H9 (cell line): ENCODE measurements around the gene GPC6. TPM values are rescaled to one million over a fixed set of nuclear protein-coding genes. Genes with fewer than 3 reads are reported as not detected.

ENCODE experiments used
- DNase-seq: peaks from one replicate; pipeline ENCODE4 v3.0.0-alpha.2; 2017
- H2AFZ ChIP-seq: one replicate; pipeline ENCODE4 v1.6.1; 2013; ENCODE audit warnings: mild to moderate bottlenecking, low read length, control low read depth, moderate library complexity
- H2AK5ac ChIP-seq: 2 replicates; pipeline ENCODE4 v1.6.1; 2013; ENCODE audit warnings: low read length, control low read depth, mixed read lengths; ENCODE audit not compliant: insufficient read length
- H2BK120ac ChIP-seq: one replicate; pipeline ENCODE4 v1.6.1; 2013; ENCODE audit warnings: low read depth, mild to moderate bottlenecking, low read length, control low read depth, inconsistent platforms; ENCODE audit not compliant: poor library complexity, severe bottlenecking
- H2BK12ac ChIP-seq: 2 replicates; pipeline ENCODE4 v1.6.1; 2013; ENCODE audit warnings: low read length, control low read depth, mixed read lengths, low read depth; ENCODE audit not compliant: insufficient read length
- H2BK15ac ChIP-seq: 2 replicates; pipeline ENCODE4 v1.6.1; 2013; ENCODE audit warnings: low read depth, low read length, control low read depth
- H2BK20ac ChIP-seq: one replicate; pipeline ENCODE4 v1.6.1; 2013; ENCODE audit warnings: low read depth, mild to moderate bottlenecking, low read length, control low read depth, inconsistent platforms; ENCODE audit not compliant: poor library complexity, severe bottlenecking
- H2BK5ac ChIP-seq: 2 replicates; pipeline ENCODE4 v1.6.1; 2013; ENCODE audit warnings: low read length, control low read depth, mixed read lengths; ENCODE audit not compliant: insufficient read length
- H3K14ac ChIP-seq: 2 replicates; pipeline ENCODE4 v1.6.1; 2013; ENCODE audit warnings: low read length, control low read depth; ENCODE audit not compliant: insufficient read depth
- H3K18ac ChIP-seq: 2 replicates; pipeline ENCODE4 v1.6.1; 2013; ENCODE audit warnings: low read depth, mild to moderate bottlenecking, mixed read lengths, low read length, control low read depth; ENCODE audit not compliant: insufficient read length
- H3K23ac ChIP-seq: 2 replicates; pipeline ENCODE4 v1.6.1; 2013; ENCODE audit warnings: low read length, control low read depth, mixed read lengths, low read depth; ENCODE audit not compliant: insufficient read length
- H3K23me2 ChIP-seq: 2 replicates; pipeline ENCODE4 v1.6.1; 2013; ENCODE audit warnings: low read depth, mild to moderate bottlenecking, mixed read lengths, low read length, control low read depth; ENCODE audit not compliant: insufficient read length, poor library complexity, severe bottlenecking
- H3K27ac ChIP-seq: 2 replicates; pipeline ENCODE4 v1.5.1; 2013; ENCODE audit warnings: low read length, control low read depth, mixed read lengths, low read depth; ENCODE audit not compliant: insufficient read length
- H3K27me3 ChIP-seq: 2 replicates; pipeline ENCODE4 v1.6.1; 2013; ENCODE audit warnings: low read length, control low read depth, inconsistent platforms; ENCODE audit not compliant: insufficient read depth
- H3K4ac ChIP-seq: 2 replicates; pipeline ENCODE4 v1.6.1; 2013; ENCODE audit warnings: low read depth, mild to moderate bottlenecking, control low read depth, inconsistent platforms, low read length, moderate library complexity
- H3K4me1 ChIP-seq: 2 replicates; pipeline ENCODE4 v1.6.1; 2013; ENCODE audit warnings: low read length, control low read depth, inconsistent platforms; ENCODE audit not compliant: insufficient read depth
- H3K4me2 ChIP-seq: 2 replicates; pipeline ENCODE4 v1.6.1; 2013; ENCODE audit warnings: low read length, control low read depth, mixed read lengths; ENCODE audit not compliant: insufficient read length, insufficient read depth
- H3K56ac ChIP-seq: 2 replicates; pipeline ENCODE4 v1.6.1; 2013; ENCODE audit warnings: low read depth, mild to moderate bottlenecking, mixed read lengths, low read length, control low read depth; ENCODE audit not compliant: insufficient read length
- H3K79me1 ChIP-seq: 2 replicates; pipeline ENCODE4 v1.6.1; 2013; ENCODE audit warnings: low read depth, mild to moderate bottlenecking, moderate library complexity, low read length, control low read depth, inconsistent platforms; ENCODE audit not compliant: insufficient read depth, poor library complexity, severe bottlenecking
- H3K79me2 ChIP-seq: 2 replicates; pipeline ENCODE4 v1.6.1; 2013; ENCODE audit warnings: low read length, control low read depth, inconsistent platforms; ENCODE audit not compliant: insufficient read depth
- H3K9ac ChIP-seq: 2 replicates; pipeline ENCODE4 v1.6.1; 2013; ENCODE audit warnings: low read length, control low read depth, mixed read lengths; ENCODE audit not compliant: insufficient read length; ENCODE audit errors: extremely low read depth
- H3K9me3 ChIP-seq: one replicate; pipeline ENCODE4 v1.6.1; 2013; ENCODE audit warnings: low read depth, low read length, inconsistent platforms; ENCODE audit not compliant: control insufficient read depth
- H3T11ph ChIP-seq: one replicate; pipeline ENCODE4 v1.6.1; 2013; ENCODE audit warnings: mild to moderate bottlenecking, low read length, control low read depth, inconsistent platforms
- H4K20me1 ChIP-seq: one replicate; pipeline ENCODE4 v1.6.1; 2013; ENCODE audit not compliant: control insufficient read depth, insufficient read length, insufficient read depth
- H4K5ac ChIP-seq: 2 replicates; pipeline ENCODE4 v1.6.1; 2013; ENCODE audit warnings: low read depth, mild to moderate bottlenecking, mixed read lengths, low read length, control low read depth; ENCODE audit not compliant: insufficient read length
- H4K8ac ChIP-seq: replicated peaks from 2 replicates; pipeline ENCODE4 v1.6.1; 2013; ENCODE audit warnings: low read length, control low read depth, mixed read lengths, low read depth; ENCODE audit not compliant: insufficient read length
- H4K91ac ChIP-seq: 2 replicates; pipeline ENCODE4 v1.6.1; 2013; ENCODE audit warnings: low read depth, mild to moderate bottlenecking, moderate library complexity, mixed read lengths, low read length, control low read depth; ENCODE audit not compliant: insufficient read length
- H3K27ac Mint-ChIP-seq, 3 experiments: 2 replicates in 2 of 3; 3 replicates in 1 of 3; pipeline ENCODE4 v1.8.0; 2020 to 2021; ENCODE audit warnings: mixed read lengths in 3 of 3, mild to moderate bottlenecking in 1 of 3, moderate library complexity in 1 of 3
- H3K27me3 Mint-ChIP-seq: 2 replicates; pipeline ENCODE4 v1.8.0; 2021; ENCODE audit warnings: low read depth, mild to moderate bottlenecking, moderate library complexity, mixed read lengths
- H3K36me3 Mint-ChIP-seq, 3 experiments: 2 replicates in 2 of 3; 3 replicates in 1 of 3; pipeline ENCODE4 v1.8.0; 2020 to 2021; ENCODE audit warnings: low read depth in 3 of 3, mixed read lengths in 3 of 3; ENCODE audit not compliant: insufficient read depth in 1 of 3
- H3K4me1 Mint-ChIP-seq, 2 experiments: 2 replicates each; pipeline ENCODE4 v1.8.0; 2020; ENCODE audit warnings: mixed read lengths in 2 of 2
- H3K4me3 Mint-ChIP-seq, 2 experiments: 2 replicates in 1 of 2; 3 replicates in 1 of 2; pipeline ENCODE4 v1.8.0; 2020 to 2021; ENCODE audit warnings: mild to moderate bottlenecking in 2 of 2, mixed read lengths in 2 of 2, moderate library complexity in 1 of 2
- H3K9me3 Mint-ChIP-seq, 2 experiments: 2 replicates in 1 of 2; 3 replicates in 1 of 2; pipeline ENCODE4 v1.8.0; 2020; ENCODE audit warnings: mild to moderate bottlenecking in 2 of 2, mixed read lengths in 2 of 2, moderate library complexity in 1 of 2
- CTCF ChIP-seq: fragments of 200-600 bp; sonication (generic); conservative IDR thresholded peaks from 3 replicates; pipeline ENCODE4 v1.8.0; 2021; ENCODE audit warnings: antibody characterized with exemption, mild to moderate bottlenecking
- WGBS: extraction: QIAGEN DNeasy Blood & Tissue Kit; methylation state at CpG from one replicate; pipeline ENCODE4 v1.1.7; 2013; ENCODE audit warnings: missing lambda C conversion rate, low lambda C conversion rate, mixed read lengths; ENCODE audit not compliant: insufficient read length; ENCODE audit errors: extremely low coverage; 5-methylcytosine and 5-hydroxymethylcytosine counted together
- total RNA-seq: library from RNA; stranded (reverse); gene quantifications from 2 replicates; pipeline ENCODE4 v1.2.1, GENCODE V29; 2021

GPC6 gene
- total RNA-seq, 1 experiment from 2014 or later = 15.6 TPM

- peaks cover 21 to 22% of the 10 kb centered on the region in 2 experiments for H3K4me1 Mint-ChIP-seq
- Histone ChIP-seq H3K18ac (no peak overlapping the region), H3K79me1 (no peaks in the 10 kb centered on the region), H3K27me3 (no peaks in the 10 kb centered on the region), H3K79me2 (no peaks in the 10 kb centered on the region), H3K9me3 (no peaks in the 10 kb centered on the region), H3T11ph (no peak overlapping the region), H3K4me1 (peaks cover 2% of the 10 kb centered on the region; the same call in 1 of the 2 replicates), H4K5ac (no peak overlapping the region), H2BK20ac (no peak overlapping the region), H3K23ac (no peak overlapping the region), H4K91ac (no peak overlapping the region), H3K56ac (no peak overlapping the region), H2AK5ac (no peak overlapping the region), H2AFZ (no peak overlapping the region), H3K27ac (no peak overlapping the region), H2BK12ac (no peak overlapping the region), H3K4ac (no peak overlapping the region), H3K4me2 (no peak overlapping the region), H4K8ac (no peak overlapping the region), H2BK15ac (no peak overlapping the region), H3K9ac (no peak overlapping the region), H2BK5ac (no peak overlapping the region), H4K20me1 (no peaks in the 10 kb centered on the region), H3K23me2 (no peaks in the 10 kb centered on the region), H2BK120ac (no peak overlapping the region), H3K14ac (no peak overlapping the region)
- no peak for DNase-seq
- peaks cover 0 to 5% of the 10 kb centered on the region in 2 experiments; a peak in 1 of 5 replicates for H3K9me3 Mint-ChIP-seq
- no peaks in the 10 kb centered on the region for H3K27me3 Mint-ChIP-seq
- H3K27ac Mint-ChIP-seq = no peak overlapping the region
- no peak overlapping the region for H3K4me3 Mint-ChIP-seq
- TF ChIP-seq CTCF = no peak
- H3K36me3 Mint-ChIP-seq = peaks cover 0 to 7% (median 0%) of the 10 kb centered on the region in 3 experiments; a peak in 2 of 7 replicates
- WGBS = no CpG with 5 or more reads among the region's 1 CpG
Observed at GRCh38 chr13:93746589-93746988, 520.0 kb downstream of the GPC6 start.
